LNCaP clone FGC (cell line): Measurements from ENCODE around the gene STK32B.

ENCODE experiments used
- DNase-seq: peaks from one replicate; pipeline ENCODE4 v3.0.0-alpha.2; 2011; ENCODE audit warnings: low read depth
- H3K4me3 ChIP-seq: 2 replicates; pipeline ENCODE4 v1.5.1; 2011; ENCODE audit warnings: mild to moderate bottlenecking, low read depth, low read length, control low read depth
- CTCF ChIP-seq: IDR thresholded peaks from 2 replicates; pipeline ENCODE4 v1.5.1; 2012; ENCODE audit warnings: mild to moderate bottlenecking; ENCODE audit not compliant: control insufficient read depth, insufficient read depth; ENCODE audit errors: extremely low read depth

Gene STK32B

DNA sequence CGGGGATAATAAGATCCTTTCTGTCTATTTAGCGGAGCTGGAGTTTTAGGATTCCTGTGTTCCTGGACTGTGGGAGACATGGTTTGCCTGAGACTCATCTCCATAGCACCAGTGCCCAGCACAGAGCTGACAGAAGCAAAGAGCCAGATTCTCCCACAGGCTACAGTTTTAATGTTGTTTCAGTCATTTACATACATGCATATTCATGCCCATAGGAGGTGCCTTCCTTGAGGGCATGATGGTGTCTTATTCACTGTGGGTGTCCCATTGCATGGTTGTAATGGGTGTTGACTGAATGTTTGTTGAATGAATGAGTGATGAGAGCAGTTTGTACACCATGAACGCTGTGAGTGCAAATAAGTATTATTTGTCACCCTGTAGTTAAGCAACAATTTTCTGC is 396.5 kb downstream of the STK32B start:
- no peak for DNase-seq
- no peak overlapping the region for H3K4me3 ChIP-seq
- no peak for TF ChIP-seq CTCF

DNA sequence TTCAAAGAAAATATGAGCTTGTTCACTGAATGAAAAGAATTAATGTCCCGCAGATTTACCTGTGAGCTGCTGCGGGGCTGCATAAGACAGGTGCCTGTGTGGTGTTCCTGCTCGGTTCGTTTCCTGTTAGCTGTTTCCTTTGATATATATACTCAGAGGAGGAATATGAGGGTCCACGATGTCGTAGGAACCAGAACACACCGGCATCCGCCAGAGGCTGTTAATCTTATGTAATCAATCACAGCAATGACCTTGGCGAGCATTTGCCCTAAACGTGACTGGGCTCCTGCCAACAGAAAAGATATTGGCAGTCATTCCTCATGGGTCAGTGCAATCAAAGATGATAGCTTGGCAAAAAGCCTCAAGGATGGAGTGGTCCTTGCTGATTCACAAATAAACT is 396.9 kb downstream of the STK32B start:
- no peak for DNase-seq
- no peak overlapping the region for H3K4me3 ChIP-seq
- no peak for TF ChIP-seq CTCF

DNA sequence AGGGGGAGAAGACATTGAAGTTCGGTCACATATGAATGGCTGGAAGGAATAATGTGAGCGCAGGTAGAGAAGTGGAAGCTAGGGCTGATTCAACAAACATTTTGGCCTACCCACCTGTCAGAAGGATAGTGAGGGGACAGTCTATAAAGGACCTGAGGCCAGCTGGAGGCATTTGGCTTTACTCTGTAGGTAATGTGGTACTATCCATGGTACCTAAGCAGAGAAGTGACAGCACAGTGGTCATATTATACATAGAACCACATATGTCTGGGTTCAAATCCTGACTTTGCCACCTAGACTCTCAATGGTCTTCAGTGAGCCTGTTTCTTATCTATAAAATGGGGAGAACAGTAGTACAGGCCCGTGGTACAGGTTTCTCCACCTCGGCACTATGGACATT is 400.0 kb downstream of the STK32B start:
- no peak for TF ChIP-seq CTCF
- H3K4me3 ChIP-seq, result no peak overlapping the region
- no peak for DNase-seq

- H3K4me3 ChIP-seq, result no peak overlapping the region
- TF ChIP-seq CTCF, result no peak
- no peak for DNase-seq
Observed at GRCh38 chr4:5452156-5452555, 400.9 kb downstream of the STK32B start.

GRCh38 chr4:5455003-5455585 is 403.8 kb downstream of the STK32B start:
- no peak overlapping the region for H3K4me3 ChIP-seq
- TF ChIP-seq CTCF, result no peak
- DNase-seq, result no peak

DNA sequence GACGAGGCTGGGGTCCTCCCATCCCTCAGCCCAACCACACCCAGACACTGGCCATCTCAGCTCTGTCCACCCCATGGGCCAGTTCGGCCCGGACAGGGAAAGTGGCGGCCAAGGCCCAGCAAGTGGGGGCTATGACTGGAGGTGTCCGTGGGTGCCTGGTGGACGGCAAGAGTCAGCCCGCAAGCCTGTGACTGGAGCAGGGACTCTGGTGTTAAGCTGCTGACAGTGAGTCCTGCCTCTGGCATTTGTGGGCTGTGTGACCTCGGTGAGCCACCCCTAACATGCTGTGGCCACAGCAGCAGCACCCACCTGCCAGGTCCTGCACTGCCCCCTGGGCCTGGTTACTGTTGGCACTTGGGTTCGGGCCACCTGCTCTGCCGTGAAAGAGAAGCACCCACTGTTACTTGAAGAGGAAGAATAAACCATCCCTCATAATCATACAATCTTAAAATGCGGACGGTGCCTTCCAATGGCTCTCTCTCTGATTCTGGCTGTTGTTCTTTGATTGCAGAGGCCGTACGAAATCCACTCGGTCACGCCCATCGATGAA is 405.1 kb downstream of the STK32B start:
- no peak overlapping the region for H3K4me3 ChIP-seq
- no peak for TF ChIP-seq CTCF
- no peak for DNase-seq

DNA sequence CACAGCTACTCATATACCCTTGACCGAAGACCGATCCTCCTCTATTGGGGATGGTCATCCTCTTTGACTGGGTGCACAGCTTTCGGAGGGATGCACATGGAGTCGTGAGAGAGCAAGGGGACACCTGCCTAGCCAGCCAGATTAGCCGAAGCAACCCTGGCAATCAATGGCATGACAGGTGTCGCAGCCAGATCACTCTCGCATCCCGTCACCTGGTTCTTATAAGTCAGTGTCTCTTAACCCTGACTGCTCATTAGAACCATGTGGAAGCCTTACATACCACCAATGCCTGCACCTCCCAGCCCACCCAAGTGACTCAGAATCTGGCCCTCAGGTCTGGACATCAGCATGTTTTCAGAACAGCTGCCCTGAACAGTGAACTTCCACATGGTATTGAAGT is 407.4 kb downstream of the STK32B start:
- no peak for TF ChIP-seq CTCF
- no peak for DNase-seq
- H3K4me3 ChIP-seq, result no peak overlapping the region
